ENCODE data around the gene SPECC1.

GRCh38 chr17:20154286-20155000 lies 145.3 kb downstream of the SPECC1 start:
- TF ChIP-seq, protein P1, sequence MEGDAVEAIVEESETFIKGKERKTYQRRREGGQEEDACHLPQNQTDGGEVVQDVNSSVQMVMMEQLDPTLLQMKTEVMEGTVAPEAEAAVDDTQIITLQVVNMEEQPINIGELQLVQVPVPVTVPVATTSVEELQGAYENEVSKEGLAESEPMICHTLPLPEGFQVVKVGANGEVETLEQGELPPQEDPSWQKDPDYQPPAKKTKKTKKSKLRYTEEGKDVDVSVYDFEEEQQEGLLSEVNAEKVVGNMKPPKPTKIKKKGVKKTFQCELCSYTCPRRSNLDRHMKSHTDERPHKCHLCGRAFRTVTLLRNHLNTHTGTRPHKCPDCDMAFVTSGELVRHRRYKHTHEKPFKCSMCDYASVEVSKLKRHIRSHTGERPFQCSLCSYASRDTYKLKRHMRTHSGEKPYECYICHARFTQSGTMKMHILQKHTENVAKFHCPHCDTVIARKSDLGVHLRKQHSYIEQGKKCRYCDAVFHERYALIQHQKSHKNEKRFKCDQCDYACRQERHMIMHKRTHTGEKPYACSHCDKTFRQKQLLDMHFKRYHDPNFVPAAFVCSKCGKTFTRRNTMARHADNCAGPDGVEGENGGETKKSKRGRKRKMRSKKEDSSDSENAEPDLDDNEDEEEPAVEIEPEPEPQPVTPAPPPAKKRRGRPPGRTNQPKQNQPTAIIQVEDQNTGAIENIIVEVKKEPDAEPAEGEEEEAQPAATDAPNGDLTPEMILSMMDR (IDR thresholded peaks at IDR 0.05) = no peak
- no peak for TF ChIP-seq EZH2phosphoT487 (IDR thresholded peaks at IDR 0.05)
